Ovary (tissue), 3 donors: ENCODE data around the gene ELAVL2.

ENCODE experiments used
- CTCF ChIP-seq, 3 donors: fragments of 450-650 bp in 2 of 3; fragments of 200-600 bp in 1 of 3; IDR thresholded peaks; one replicate each; pipeline versions ENCODE4 v1.5.1 to v1.8.0; 2016 to 2022; ENCODE audit warnings: antibody characterized with exemption in 3 of 3, mild to moderate bottlenecking in 1 of 3
- POLR2A ChIP-seq: fragments of 450-650 bp; IDR thresholded peaks from one replicate; pipeline ENCODE4 v1.6.1; 2017; ENCODE audit warnings: antibody characterized with exemption, mild to moderate bottlenecking, moderate library complexity
- donor health status: DM: no; HTN: no; CAD: no.

GRCh38 chr9:23746317-23746716, 79.7 kb downstream of the ELAVL2 start:
- TF ChIP-seq CTCF (IDR thresholded peaks at IDR 0.05), result no peak
- TF ChIP-seq POLR2A, result no peak
